HepG2 (cell line): ENCODE measurements around the gene POC1A. TPM values are rescaled to one million over a fixed set of nuclear protein-coding genes. Genes with fewer than 3 reads are reported as not detected.

Experiments
- CENPT ChIP-seq: sonication (generic); formaldehyde crosslinking; IDR thresholded peaks from 2 replicates; pipeline ENCODE4 v1.8.0; 2022; ENCODE audit warnings: low read depth, mild to moderate bottlenecking, moderate library complexity, missing genetic modification reagents
- CHD4 ChIP-seq: fragments of 200-600 bp; sonication (generic); IDR thresholded peaks from 2 replicates; pipeline ENCODE4 v1.7.0; 2017; ENCODE audit warnings: mild to moderate bottlenecking, low read length, borderline replicate concordance
- CREBL2 ChIP-seq: sonication (generic); formaldehyde crosslinking; IDR thresholded peaks from 2 replicates; pipeline ENCODE4 v1.8.1; 2023; ENCODE audit warnings: missing genetic modification reagents, mild to moderate bottlenecking, borderline replicate concordance
- FOXK2 ChIP-seq: fragments of 450-650 bp; IDR thresholded peaks from 2 replicates; pipeline ENCODE4 v1.6.1; 2016
- HDAC1 ChIP-seq: sonication (generic); formaldehyde crosslinking; IDR thresholded peaks from 2 replicates; pipeline ENCODE4 v1.5.1; 2020; ENCODE audit warnings: mild to moderate bottlenecking, missing genetic modification reagents
- NFE2 ChIP-seq: sonication (generic); formaldehyde crosslinking; IDR thresholded peaks from 2 replicates; pipeline ENCODE4 v1.4.0; 2020; ENCODE audit warnings: missing genetic modification reagents
- PAX8 ChIP-seq: sonication (generic); formaldehyde crosslinking; IDR thresholded peaks from 2 replicates; pipeline ENCODE4 v1.8.0; 2022; ENCODE audit warnings: mild to moderate bottlenecking, missing genetic modification reagents, borderline replicate concordance
- PAXIP1 ChIP-seq: sonication (generic); formaldehyde crosslinking; conservative IDR thresholded peaks from 2 replicates; pipeline ENCODE4 v1.4.0; 2020; ENCODE audit warnings: mild to moderate bottlenecking, missing genetic modification reagents, moderate library complexity
- TOPORS ChIP-seq: sonication (generic); formaldehyde crosslinking; IDR thresholded peaks from 2 replicates; pipeline ENCODE4 v1.8.0; 2023; ENCODE audit warnings: mild to moderate bottlenecking, missing genetic modification reagents
- TRAFD1 ChIP-seq: sonication (generic); formaldehyde crosslinking; IDR thresholded peaks from 2 replicates; pipeline ENCODE4 v1.5.1; 2020; ENCODE audit warnings: missing genetic modification reagents, mild to moderate bottlenecking, borderline replicate concordance
- ZBTB26 ChIP-seq: IDR thresholded peaks from 2 replicates; pipeline ENCODE4 v1.6.1; 2016; ENCODE audit warnings: missing compliant biosample characterization, missing genetic modification reagents, borderline replicate concordance
- ZBTB8A ChIP-seq: sonication (generic); formaldehyde crosslinking; IDR thresholded peaks from 2 replicates; pipeline ENCODE4 v1.4.0; 2020; ENCODE audit warnings: mild to moderate bottlenecking, low read depth, missing genetic modification reagents, borderline replicate concordance
- ZFP37 ChIP-seq: sonication (generic); formaldehyde crosslinking; IDR thresholded peaks from 2 replicates; pipeline ENCODE4 v1.4.0; 2020; ENCODE audit warnings: missing genetic modification reagents, borderline replicate concordance
- ZNF34 ChIP-seq: sonication (generic); formaldehyde crosslinking; IDR thresholded peaks from 2 replicates; pipeline ENCODE4 v1.4.0; 2020; ENCODE audit warnings: mild to moderate bottlenecking, missing genetic modification reagents, borderline replicate concordance
- ZNF569 ChIP-seq: sonication (generic); formaldehyde crosslinking; IDR thresholded peaks from 2 replicates; pipeline ENCODE4 v1.5.0; 2020; ENCODE audit warnings: mild to moderate bottlenecking, missing genetic modification reagents, moderate library complexity, borderline replicate concordance
- ZNF652 ChIP-seq: IDR thresholded peaks from 2 replicates; pipeline ENCODE4 v1.6.1; 2016; ENCODE audit warnings: low read depth, borderline replicate concordance
- ZNF703 ChIP-seq: sonication (generic); formaldehyde crosslinking; IDR thresholded peaks from 2 replicates; pipeline ENCODE4 v1.5.1; 2020; ENCODE audit warnings: missing genetic modification reagents, mild to moderate bottlenecking, moderate library complexity, borderline replicate concordance
- ZNF740 ChIP-seq: sonication (generic); formaldehyde crosslinking; IDR thresholded peaks from 2 replicates; pipeline ENCODE4 v1.4.0; 2020; ENCODE audit warnings: missing genetic modification reagents
- polyA plus RNA-seq, 8 experiments: library from polyadenylated mRNA; depleted of rRNA in 3 of 8; stranded (reverse) in 7 of 8; unstranded in 1 of 8; fragments of >200 nt; fragmentation: Illumina TruSeq in 4 of 8; extraction: Trizol in 4 of 8; gene quantifications; 2 replicates each; pipeline versions ENCODE4 v1.2.1 to v1.2.3, GENCODE V29; 2011 to 2016; ENCODE audit warnings: low read depth in 4 of 8, missing spikeins in 1 of 8, mixed read lengths in 1 of 8; ENCODE audit not compliant: insufficient read depth in 1 of 8
- total RNA-seq, 5 experiments: library from RNA; depleted of rRNA; stranded (reverse); fragments of >200 nt; fragmentation: Illumina TruSeq; extraction: Trizol; gene quantifications; 2 replicates each; pipeline ENCODE4 v1.2.3, GENCODE V29; 2016; ENCODE audit warnings: low read depth in 1 of 5
- TF ChIP-seq, protein P1 (sequence below): sonication (generic); formaldehyde crosslinking; IDR thresholded peaks from 2 replicates; pipeline ENCODE4 v1.4.0; 2020; ENCODE audit warnings: missing genetic modification reagents

The POC1A gene
- total and polyA plus RNA-seq, 2 of the 13 experiments (the other 11 are each of a cell fraction or from before 2014, with no cell fraction given): 14.6 to 20.0 TPM

DNA sequence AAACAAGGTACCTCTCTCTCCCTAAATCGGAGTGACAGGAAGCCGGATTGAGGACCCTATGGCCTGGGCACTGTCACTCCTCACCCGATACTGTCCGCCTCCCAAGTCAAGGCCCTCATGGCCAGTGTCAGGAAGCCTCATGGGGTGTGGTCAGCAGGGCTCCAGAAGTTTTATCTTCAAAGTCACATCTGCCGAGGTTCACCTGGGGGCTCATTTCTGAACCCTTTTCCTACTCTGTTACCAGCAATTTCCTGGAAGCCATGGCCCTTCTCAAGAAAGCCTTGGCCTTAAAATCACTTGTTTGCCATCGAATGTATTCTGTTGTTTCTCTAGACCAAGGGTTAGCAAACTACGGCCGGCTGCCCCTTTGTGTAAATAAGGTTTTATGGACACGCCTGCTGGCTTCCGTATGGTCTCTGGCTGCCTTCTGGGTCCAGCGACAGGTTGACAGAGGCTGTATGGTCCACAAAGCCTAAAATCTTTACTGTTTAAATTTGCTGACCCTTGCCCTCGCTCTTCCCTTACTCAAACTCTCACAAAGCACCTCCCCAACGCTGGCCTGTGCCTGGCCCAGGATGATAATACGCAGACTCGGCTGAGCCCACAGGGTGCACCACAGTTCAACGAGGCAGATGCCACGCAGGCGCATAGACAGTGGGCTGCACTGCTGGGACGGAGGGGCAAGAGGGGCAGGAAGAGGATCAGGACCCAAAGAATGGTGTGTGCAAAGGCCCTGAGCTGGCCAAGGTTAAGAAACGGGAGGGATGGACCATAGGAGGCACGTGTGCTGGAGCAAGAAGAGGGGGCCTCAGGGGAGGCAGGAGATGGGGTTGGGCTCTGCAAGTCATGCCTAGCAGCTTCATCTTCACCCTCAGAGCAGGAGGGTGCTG is 73.1 kb downstream of the POC1A start (continued):
- TF ChIP-seq FOXK2: peak; percentile 68; the same call in 1 of the 2 replicates
- no peak for TF ChIP-seq TOPORS (CRISPR knock-in tag)
- no peak for TF ChIP-seq ZNF34 (CRISPR knock-in tag)
- TF ChIP-seq CREBL2 (CRISPR knock-in tag): no peak
- TF ChIP-seq ZBTB8A (CRISPR knock-in tag): no peak
- TF ChIP-seq ZNF569 (CRISPR knock-in tag): no peak
- TF ChIP-seq TRAFD1: no peak
- peak; percentile 95 for TF ChIP-seq PAXIP1 (CRISPR knock-in tag)
- TF ChIP-seq CENPT (CRISPR knock-in tag): no peak
- TF ChIP-seq ZNF652 (CRISPR knock-in tag): no peak
- no peak for TF ChIP-seq ZFP37
- TF ChIP-seq, protein P1, sequence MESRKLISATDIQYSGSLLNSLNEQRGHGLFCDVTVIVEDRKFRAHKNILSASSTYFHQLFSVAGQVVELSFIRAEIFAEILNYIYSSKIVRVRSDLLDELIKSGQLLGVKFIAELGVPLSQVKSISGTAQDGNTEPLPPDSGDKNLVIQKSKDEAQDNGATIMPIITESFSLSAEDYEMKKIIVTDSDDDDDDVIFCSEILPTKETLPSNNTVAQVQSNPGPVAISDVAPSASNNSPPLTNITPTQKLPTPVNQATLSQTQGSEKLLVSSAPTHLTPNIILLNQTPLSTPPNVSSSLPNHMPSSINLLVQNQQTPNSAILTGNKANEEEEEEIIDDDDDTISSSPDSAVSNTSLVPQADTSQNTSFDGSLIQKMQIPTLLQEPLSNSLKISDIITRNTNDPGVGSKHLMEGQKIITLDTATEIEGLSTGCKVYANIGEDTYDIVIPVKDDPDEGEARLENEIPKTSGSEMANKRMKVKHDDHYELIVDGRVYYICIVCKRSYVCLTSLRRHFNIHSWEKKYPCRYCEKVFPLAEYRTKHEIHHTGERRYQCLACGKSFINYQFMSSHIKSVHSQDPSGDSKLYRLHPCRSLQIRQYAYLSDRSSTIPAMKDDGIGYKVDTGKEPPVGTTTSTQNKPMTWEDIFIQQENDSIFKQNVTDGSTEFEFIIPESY (CRISPR knock-in tag): no peak
- no peak for TF ChIP-seq CHD4
- TF ChIP-seq ZNF740 (CRISPR knock-in tag): no peak
- 0 out of 2 replicates have a peak, but pooled peaks have one; percentile 74 for TF ChIP-seq ZNF703 (CRISPR knock-in tag)
- 0 out of 2 replicates have a peak, but pooled peaks have one; percentile 57 for TF ChIP-seq PAX8 (CRISPR knock-in tag)
- TF ChIP-seq ZBTB26 (CRISPR knock-in tag): peak; percentile 51; the same call in 1 of the 2 replicates
- TF ChIP-seq NFE2: no peak
- peak; percentile 86 for TF ChIP-seq HDAC1 (CRISPR knock-in tag)
